Measurements from ENCODE around the gene PAX6.

DNA sequence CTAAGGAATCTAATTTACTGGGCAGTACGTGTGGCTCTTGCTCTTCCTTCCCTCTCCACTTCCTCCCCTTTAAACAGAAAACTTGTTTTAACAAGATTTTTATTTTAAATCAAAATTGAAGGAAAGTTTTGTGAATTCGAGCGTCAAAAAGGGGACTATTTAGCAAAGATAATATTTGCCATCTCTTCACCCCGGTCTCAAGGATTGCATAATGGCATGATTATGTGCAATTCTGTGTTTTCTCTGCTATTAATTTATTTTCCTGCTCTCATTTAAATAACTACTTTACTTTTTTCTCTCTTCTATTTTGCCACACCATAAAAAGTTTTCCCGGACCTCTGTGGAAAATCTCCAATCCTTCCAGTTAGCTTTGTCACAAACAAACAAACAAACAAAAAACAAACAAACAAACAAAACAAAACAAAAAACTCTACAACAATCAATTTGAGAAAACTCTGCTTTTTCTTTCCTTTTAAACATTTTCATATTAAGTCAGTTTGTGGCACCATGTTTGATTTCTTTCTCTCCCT, 10.2 kb upstream of the PAX6 start:
- TF ChIP-seq, protein P1, sequence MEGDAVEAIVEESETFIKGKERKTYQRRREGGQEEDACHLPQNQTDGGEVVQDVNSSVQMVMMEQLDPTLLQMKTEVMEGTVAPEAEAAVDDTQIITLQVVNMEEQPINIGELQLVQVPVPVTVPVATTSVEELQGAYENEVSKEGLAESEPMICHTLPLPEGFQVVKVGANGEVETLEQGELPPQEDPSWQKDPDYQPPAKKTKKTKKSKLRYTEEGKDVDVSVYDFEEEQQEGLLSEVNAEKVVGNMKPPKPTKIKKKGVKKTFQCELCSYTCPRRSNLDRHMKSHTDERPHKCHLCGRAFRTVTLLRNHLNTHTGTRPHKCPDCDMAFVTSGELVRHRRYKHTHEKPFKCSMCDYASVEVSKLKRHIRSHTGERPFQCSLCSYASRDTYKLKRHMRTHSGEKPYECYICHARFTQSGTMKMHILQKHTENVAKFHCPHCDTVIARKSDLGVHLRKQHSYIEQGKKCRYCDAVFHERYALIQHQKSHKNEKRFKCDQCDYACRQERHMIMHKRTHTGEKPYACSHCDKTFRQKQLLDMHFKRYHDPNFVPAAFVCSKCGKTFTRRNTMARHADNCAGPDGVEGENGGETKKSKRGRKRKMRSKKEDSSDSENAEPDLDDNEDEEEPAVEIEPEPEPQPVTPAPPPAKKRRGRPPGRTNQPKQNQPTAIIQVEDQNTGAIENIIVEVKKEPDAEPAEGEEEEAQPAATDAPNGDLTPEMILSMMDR (IDR thresholded peaks at IDR 0.05) = no peak
- TF ChIP-seq EP300 (IDR thresholded peaks at IDR 0.05) = no peak
